Measurements from ENCODE around the gene LIN54. TPM values are rescaled to one million over a fixed set of nuclear protein-coding genes. Genes with fewer than 3 reads are reported as not detected.

Gene LIN54
- total and polyA plus RNA-seq, 9 of the 15 experiments (the other 6 are each of a cell fraction or from before 2014, with no cell fraction given) = 2.2 to 22.5 (median 15.8) TPM

GRCh38 chr4:83013420-83013867 lies 2.8 kb upstream of the LIN54 start (continued):
- TF ChIP-seq ZNF592 (IDR thresholded peaks at IDR 0.05) = 0 out of 2 replicates have a peak, but pooled peaks have one; percentile 47

- no TSS peak for BruUV-seq (replicated peaks)
- in situ Hi-C loops (cut with MboI) (no loop called here), intact Hi-C loops (cut with micrococcal nuclease) (loop anchor here (1.0 to 10.0 kb wide), 5 partner anchors 22 to 638 kb away; partner anchors contain the start of genes COPS4, COQ2, HNRNPD and THAP9)
- Histone ChIP-seq H3K36me3 (ENCODE audit: control insufficient read depth, insufficient read depth, low read length) (no peaks in the 10 kb centered on the region), H3K27me3 (ENCODE audit: control insufficient read depth in 2 of 2, insufficient read depth in 2 of 2, low read length in 2 of 2) (no peaks in the 10 kb centered on the region), H4K20me1 (replicated peaks; ENCODE audit: control insufficient read depth, insufficient read depth, low read length) (no peaks in the 10 kb centered on the region), H3K27ac (ENCODE audit: extremely low read depth, low read depth, low read length) (peak overlapping the region; percentile 89), H3K9ac (ENCODE audit: insufficient read depth in 1 of 2, low read depth in 2 of 2, low read length in 2 of 2) (peak overlapping the region; percentile 85 to 97), H3K9me1 (ENCODE audit: control insufficient read depth, insufficient read depth, low read length) (no peaks in the 10 kb centered on the region), H3K4me1 (replicated peaks in 1 of 2; ENCODE audit: control insufficient read depth in 2 of 2, insufficient read depth in 2 of 2, low read length in 2 of 2) (peaks cover 6 to 16% of the 10 kb centered on the region in 2 experiments; a peak in 3 of 5 replicates), H2AFZ (ENCODE audit: low read depth, low read length) (peak overlapping the region; percentile 90), H3K4me2 (ENCODE audit: insufficient read depth, low read length) (peak overlapping the region; percentile 92), H3K4me3 (peak overlapping the region; percentile 87), H3K79me2 (ENCODE audit: control insufficient read depth, insufficient read depth, low read length) (peaks cover 47% of the 10 kb centered on the region), H3K9me3 (replicated peaks; ENCODE audit: control insufficient read depth, insufficient read depth, low read depth, low read length) (no peaks in the 10 kb centered on the region)
- peak; percentile 98 for FAIRE-seq
- under 1% methylated on average over 47 of the region's 73 CpGs for WGBS (ENCODE audit: insufficient coverage, low coverage, missing lambda C conversion rate)
- ChIA-PET CTCF (ENCODE audit: low intra/inter-chr PET ratio) (interaction anchor here (0.8 kb wide), 1 partner anchor 21 kb away, joined by 6 read pairs; no protein-coding TSS in a partner anchor), POLR2A (interaction anchor here (0.6 to 2.9 kb wide), 13 partner anchors 10 to 661 kb away, joined by 3 to 14 read pairs (median 5); partner anchors contain the start of genes COPS4 and THAP9)
- peak; percentile 94 to 99 (median 96) for DNase-seq (ENCODE audit: extremely low read depth in 1 of 4, low spot score in 3 of 4)
- peak; percentile 85 for ATAC-seq
- no peak for TF ChIP-seq MCM3 (IDR thresholded peaks at IDR 0.05)
- TF ChIP-seq ZNF316 (IDR thresholded peaks at IDR 0.05) = peak; percentile 94
- TF ChIP-seq ESRRA (IDR thresholded peaks at IDR 0.05; ENCODE audit: borderline replicate concordance, low read depth) = peak; percentile 93; the same call in 1 of the 2 replicates
- TF ChIP-seq E2F6 (IDR thresholded peaks at IDR 0.05; ENCODE audit: borderline replicate concordance in 1 of 2, extremely low read depth in 1 of 2, insufficient read depth in 1 of 2, insufficient read length in 1 of 2, low read depth in 1 of 2, low read length in 1 of 2, poor library complexity in 1 of 2, severe bottlenecking in 1 of 2) = peak; percentile 72 to 76
- TF ChIP-seq TFE3 (CRISPR knock-in tag; IDR thresholded peaks at IDR 0.05) = peak; percentile 64
- TF ChIP-seq HSF4 (CRISPR knock-in tag; IDR thresholded peaks at IDR 0.05; ENCODE audit: borderline replicate concordance) = no peak
- no peak for TF ChIP-seq KAT8 (IDR thresholded peaks at IDR 0.05; ENCODE audit: low read depth)
- TF ChIP-seq RNF219 (CRISPR knock-in tag; IDR thresholded peaks at IDR 0.05) = no peak
These were observed 2.2 kb upstream of the LIN54 start for GRCh38 chr4:83012687-83013419.
